ENCODE data around the gene NTM. TPM values are rescaled to one million over a fixed set of nuclear protein-coding genes. Genes with fewer than 3 reads are reported as not detected.

The NTM gene
- total and polyA plus RNA-seq, 2 donors (not counting 1 experiment from before 2014, with no cell fraction given) = 12.3 to 28.6 TPM

- Histone ChIP-seq H2AFZ (ENCODE audit: low read length) (no peak overlapping the region), H3K27me3 (ENCODE audit: control insufficient read depth, insufficient read depth, low read length) (no peaks in the 10 kb centered on the region), H3K36me3 (ENCODE audit: control insufficient read depth, insufficient read depth, low read length) (no peaks in the 10 kb centered on the region), H3K4me1 (ENCODE audit: control insufficient read depth, extremely low read depth, insufficient read depth, low read length) (no peaks in the 10 kb centered on the region), H3K4me2 (ENCODE audit: extremely low read depth, insufficient read depth, low read length) (no peak overlapping the region), H3K79me2 (ENCODE audit: control insufficient read depth, insufficient read depth, low read length) (no peaks in the 10 kb centered on the region), H3K9me3 (ENCODE audit: control insufficient read depth, insufficient read depth, low read depth, low read length) (no peaks in the 10 kb centered on the region), H3K4me3 (replicated peaks in 1 of 4; ENCODE audit: control extremely low read depth in 1 of 4, insufficient read depth in 1 of 4, low read depth in 3 of 4, low read length in 4 of 4) (no peak overlapping the region), H4K20me1 (ENCODE audit: control insufficient read depth, extremely low read depth, insufficient read depth, low read length) (no peaks in the 10 kb centered on the region), H3K9ac (ENCODE audit: insufficient read depth, low read length) (no peak overlapping the region), H3K27ac (ENCODE audit: insufficient read depth, low read length) (no peak overlapping the region)
- TF ChIP-seq EZH2 (IDR thresholded peaks at IDR 0.05; ENCODE audit: low read length, missing control alignments) (no peak), CTCF (conservative IDR thresholded peaks at IDR 0.05 in 1 of 2, IDR thresholded peaks at IDR 0.05 in 1 of 2; ENCODE audit: low read depth in 1 of 2, low read length in 2 of 2) (no peak)
- DNase-seq (ENCODE audit: low read depth in 2 of 2) = peak in 1 of 2 donors; percentile 58
These were observed 210.6 kb downstream of the NTM start for GRCh38 chr11:131581046-131581445.

- no peak overlapping the region for H2AFZ ChIP-seq (ENCODE audit: low read length)
- no peak for DNase-seq (ENCODE audit: low read depth in 2 of 2)
- no peak for TF ChIP-seq CTCF (conservative IDR thresholded peaks at IDR 0.05 in 1 of 2, IDR thresholded peaks at IDR 0.05 in 1 of 2; ENCODE audit: low read depth in 1 of 2, low read length in 2 of 2)
- TF ChIP-seq EZH2 (IDR thresholded peaks at IDR 0.05; ENCODE audit: low read length, missing control alignments) = no peak
These were observed 211.7 kb downstream of the NTM start for GRCh38 chr11:131582021-131582525.

GRCh38 chr11:131583421-131583820, 213.0 kb downstream of the NTM start:
- Histone ChIP-seq H3K9me3 (ENCODE audit: control insufficient read depth, insufficient read depth, low read depth, low read length) (no peaks in the 10 kb centered on the region), H3K4me3 (replicated peaks in 1 of 4; ENCODE audit: control extremely low read depth in 1 of 4, insufficient read depth in 1 of 4, low read depth in 3 of 4, low read length in 4 of 4) (no peak overlapping the region), H3K79me2 (ENCODE audit: control insufficient read depth, insufficient read depth, low read length) (no peaks in the 10 kb centered on the region), H3K4me2 (ENCODE audit: extremely low read depth, insufficient read depth, low read length) (no peak overlapping the region), H3K27ac (ENCODE audit: insufficient read depth, low read length) (no peak overlapping the region), H3K27me3 (ENCODE audit: control insufficient read depth, insufficient read depth, low read length) (no peaks in the 10 kb centered on the region), H3K4me1 (ENCODE audit: control insufficient read depth, extremely low read depth, insufficient read depth, low read length) (no peaks in the 10 kb centered on the region), H3K9ac (ENCODE audit: insufficient read depth, low read length) (no peak overlapping the region), H2AFZ (ENCODE audit: low read length) (no peak overlapping the region), H4K20me1 (ENCODE audit: control insufficient read depth, extremely low read depth, insufficient read depth, low read length) (no peaks in the 10 kb centered on the region), H3K36me3 (ENCODE audit: control insufficient read depth, insufficient read depth, low read length) (no peaks in the 10 kb centered on the region)
- DNase-seq (ENCODE audit: low read depth in 2 of 2) = no peak
- no peak for TF ChIP-seq EZH2 (IDR thresholded peaks at IDR 0.05; ENCODE audit: low read length, missing control alignments)
- no peak for TF ChIP-seq CTCF (conservative IDR thresholded peaks at IDR 0.05 in 1 of 2, IDR thresholded peaks at IDR 0.05 in 1 of 2; ENCODE audit: low read depth in 1 of 2, low read length in 2 of 2)

More at GRCh38 chr11:131582021-131582525, 211.7 kb downstream of the NTM start:
- Histone ChIP-seq H3K9ac (ENCODE audit: insufficient read depth, low read length) (no peak overlapping the region), H3K27me3 (ENCODE audit: control insufficient read depth, insufficient read depth, low read length) (no peaks in the 10 kb centered on the region), H3K4me3 (replicated peaks in 1 of 4; ENCODE audit: control extremely low read depth in 1 of 4, insufficient read depth in 1 of 4, low read depth in 3 of 4, low read length in 4 of 4) (no peak overlapping the region), H4K20me1 (ENCODE audit: control insufficient read depth, extremely low read depth, insufficient read depth, low read length) (no peaks in the 10 kb centered on the region), H3K4me2 (ENCODE audit: extremely low read depth, insufficient read depth, low read length) (no peak overlapping the region), H3K27ac (ENCODE audit: insufficient read depth, low read length) (no peak overlapping the region), H3K79me2 (ENCODE audit: control insufficient read depth, insufficient read depth, low read length) (no peaks in the 10 kb centered on the region), H3K4me1 (ENCODE audit: control insufficient read depth, extremely low read depth, insufficient read depth, low read length) (no peaks in the 10 kb centered on the region), H3K9me3 (ENCODE audit: control insufficient read depth, insufficient read depth, low read depth, low read length) (no peaks in the 10 kb centered on the region), H3K36me3 (ENCODE audit: control insufficient read depth, insufficient read depth, low read length) (no peaks in the 10 kb centered on the region)
